Measurements from ENCODE around the gene SLC2A6. TPM values are rescaled to one million over a fixed set of nuclear protein-coding genes. Genes with fewer than 3 reads are reported as not detected.

Gene SLC2A6
- total and polyA plus RNA-seq, 7 donors = 1.2 to 2.7 (median 1.8) TPM

DNA sequence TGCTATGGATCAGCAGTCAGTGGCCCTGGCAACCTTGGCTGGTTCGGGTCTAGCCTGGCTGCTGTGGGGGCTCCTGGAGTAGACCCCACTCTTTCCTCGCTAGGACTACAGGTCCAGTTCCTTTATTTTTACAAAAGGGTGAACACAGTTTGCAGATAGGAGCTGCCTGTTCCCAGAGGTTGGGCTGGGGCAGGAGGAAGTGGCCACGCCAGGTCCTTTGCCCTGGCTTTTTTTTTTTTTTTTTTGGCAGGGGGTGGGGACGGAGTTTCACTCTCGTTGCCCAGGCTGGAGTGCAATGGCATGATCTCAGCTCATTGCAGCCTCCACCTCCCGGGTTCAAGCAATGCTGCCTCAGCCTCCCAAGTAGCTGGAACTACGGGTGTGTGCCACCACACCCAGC lies 7.9 kb downstream of the SLC2A6 start:
- intact Hi-C loops (cut with DNase I) = no loop called here
- H3K9me3 ChIP-seq = no peaks in the 10 kb centered on the region
- H3K4me1 ChIP-seq = no peaks in the 10 kb centered on the region
- ATAC-seq = no peak
- WGBS, 3 donors = 68 to 84% (median 80%) methylated on average over 5 to 7 of the region's 7 CpGs
- H3K27ac ChIP-seq = no peak overlapping the region
- H3K4me3 ChIP-seq = no peak overlapping the region
- H3K27me3 ChIP-seq (ENCODE audit: insufficient read depth in 3 of 3, low read length in 2 of 3) = no peaks in the 10 kb centered on the region
- peaks cover 0 to 25% of the 10 kb centered on the region in 2 donors for H3K36me3 ChIP-seq (ENCODE audit: insufficient read depth in 1 of 2, low read depth in 1 of 2)
- TF ChIP-seq, protein P1, sequence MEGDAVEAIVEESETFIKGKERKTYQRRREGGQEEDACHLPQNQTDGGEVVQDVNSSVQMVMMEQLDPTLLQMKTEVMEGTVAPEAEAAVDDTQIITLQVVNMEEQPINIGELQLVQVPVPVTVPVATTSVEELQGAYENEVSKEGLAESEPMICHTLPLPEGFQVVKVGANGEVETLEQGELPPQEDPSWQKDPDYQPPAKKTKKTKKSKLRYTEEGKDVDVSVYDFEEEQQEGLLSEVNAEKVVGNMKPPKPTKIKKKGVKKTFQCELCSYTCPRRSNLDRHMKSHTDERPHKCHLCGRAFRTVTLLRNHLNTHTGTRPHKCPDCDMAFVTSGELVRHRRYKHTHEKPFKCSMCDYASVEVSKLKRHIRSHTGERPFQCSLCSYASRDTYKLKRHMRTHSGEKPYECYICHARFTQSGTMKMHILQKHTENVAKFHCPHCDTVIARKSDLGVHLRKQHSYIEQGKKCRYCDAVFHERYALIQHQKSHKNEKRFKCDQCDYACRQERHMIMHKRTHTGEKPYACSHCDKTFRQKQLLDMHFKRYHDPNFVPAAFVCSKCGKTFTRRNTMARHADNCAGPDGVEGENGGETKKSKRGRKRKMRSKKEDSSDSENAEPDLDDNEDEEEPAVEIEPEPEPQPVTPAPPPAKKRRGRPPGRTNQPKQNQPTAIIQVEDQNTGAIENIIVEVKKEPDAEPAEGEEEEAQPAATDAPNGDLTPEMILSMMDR (IDR thresholded peaks at IDR 0.05) = no peak
- no peak for DNase-seq

DNA sequence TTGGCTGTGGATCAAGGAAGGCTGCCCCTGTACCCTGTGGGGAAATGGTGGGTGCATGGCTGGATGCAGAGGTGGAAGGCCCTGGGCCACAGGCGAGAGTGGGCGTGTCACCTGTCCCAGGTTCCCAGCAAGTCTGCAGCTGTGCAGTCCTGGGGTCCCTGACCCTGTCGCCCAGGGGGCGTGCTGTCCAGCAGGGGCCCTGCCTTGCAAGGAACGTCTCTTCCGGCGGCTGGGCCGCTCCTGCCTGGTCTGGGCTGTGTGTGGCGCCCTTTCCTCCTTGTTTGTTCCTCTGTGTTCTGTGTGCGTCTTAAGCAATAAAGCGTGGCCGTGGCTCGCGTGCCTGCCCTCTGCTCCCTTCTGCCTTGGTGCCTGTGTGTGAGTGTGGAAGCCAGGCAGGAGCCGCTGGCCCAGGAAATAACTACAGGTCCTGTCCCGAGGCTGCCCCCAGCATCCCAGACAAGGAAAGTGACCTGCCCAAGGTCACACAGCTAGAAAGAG lies 8.4 kb downstream of the SLC2A6 start:
- ATAC-seq (no peak), DNase-seq (no peak)
- Histone ChIP-seq H3K4me3 (no peak overlapping the region), H3K9me3 (no peaks in the 10 kb centered on the region), H3K27ac (no peak overlapping the region), H3K27me3 (ENCODE audit: insufficient read depth in 3 of 3, low read length in 2 of 3) (no peaks in the 10 kb centered on the region), H3K4me1 (no peaks in the 10 kb centered on the region), H3K36me3 (ENCODE audit: insufficient read depth in 1 of 2, low read depth in 1 of 2) (peaks cover 0 to 29% of the 10 kb centered on the region in 2 donors)
- intact Hi-C loops (cut with DNase I) = no loop called here
- TF ChIP-seq, protein P1 (IDR thresholded peaks at IDR 0.05) = no peak
- 81 to 85% (median 83%) methylated on average over 16 of the region's 16 CpGs for WGBS, 3 donors

DNA sequence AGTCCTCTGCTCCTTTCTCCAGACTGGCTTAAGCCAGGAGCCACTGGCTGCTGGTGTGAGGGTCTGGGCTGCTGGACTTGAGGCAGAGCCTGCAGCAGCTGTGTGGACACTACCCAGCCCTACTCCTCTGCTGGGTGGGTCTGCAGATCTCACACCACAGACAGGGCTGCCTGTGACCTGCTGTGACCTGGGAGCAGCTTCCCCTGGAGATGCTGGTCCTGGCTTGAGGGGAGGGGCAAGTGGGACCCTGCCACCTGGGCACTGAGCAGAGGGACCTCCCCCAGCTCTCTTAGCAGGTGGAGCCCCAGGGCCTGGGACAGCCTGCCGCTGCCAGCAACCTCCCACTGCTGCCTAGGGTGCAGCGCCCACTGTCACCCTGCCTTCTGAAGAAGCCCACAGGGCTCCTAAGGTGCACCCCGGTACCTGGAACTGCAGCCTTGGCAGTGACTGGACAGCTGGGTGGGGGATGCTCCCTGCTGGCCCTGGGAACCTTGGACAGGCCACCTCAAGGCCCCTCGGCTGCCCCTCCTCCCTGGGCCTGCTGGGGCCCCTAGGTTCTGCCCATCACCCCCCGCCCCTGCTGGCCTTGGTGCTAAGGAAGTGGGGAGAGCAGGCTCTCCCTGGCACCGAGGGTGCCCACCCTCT lies 10.0 kb downstream of the SLC2A6 start:
- peaks cover 0 to 26% of the 10 kb centered on the region in 2 donors for H3K36me3 ChIP-seq (ENCODE audit: insufficient read depth in 1 of 2, low read depth in 1 of 2)
- no peaks in the 10 kb centered on the region for H3K4me1 ChIP-seq
- H3K27ac ChIP-seq = no peak overlapping the region
- 90 to 95% (median 94%) methylated on average over 4 to 6 of the region's 6 CpGs for WGBS, 3 donors
- H3K27me3 ChIP-seq (ENCODE audit: insufficient read depth in 3 of 3, low read length in 2 of 3) = no peaks in the 10 kb centered on the region
- TF ChIP-seq, protein P1 (IDR thresholded peaks at IDR 0.05) = no peak
- H3K9me3 ChIP-seq = no peaks in the 10 kb centered on the region
- intact Hi-C loops (cut with DNase I) = loop anchor here in 1 of 2 donors (10.0 kb wide), 1 partner anchor 114 kb away; the partner anchor contains the start of genes SURF1 and SURF2
- no peak overlapping the region for H3K4me3 ChIP-seq
- DNase-seq (no peak), ATAC-seq (peak in 1 of 4 donors; percentile 4)

DNA sequence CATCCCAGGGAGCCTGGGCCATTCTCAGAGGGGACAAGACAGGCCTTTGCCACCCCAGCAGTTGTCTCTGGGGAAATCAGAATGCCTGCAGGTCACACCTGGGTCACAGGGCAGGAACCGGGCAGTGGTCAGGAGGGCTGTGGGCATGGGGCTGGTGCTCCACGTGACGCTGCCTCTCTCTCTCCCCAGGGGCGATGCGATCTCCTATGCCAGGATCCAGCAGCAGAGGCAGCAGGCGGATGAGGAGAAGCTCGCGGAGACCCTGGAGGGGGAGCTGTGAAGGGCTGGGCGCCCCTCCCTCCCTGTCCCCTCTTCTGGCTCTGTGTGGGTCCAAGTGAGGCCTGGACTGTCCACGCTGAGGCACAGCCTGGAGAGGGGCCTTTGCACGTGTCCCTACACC lies 10.5 kb downstream of the SLC2A6 start:
- intact Hi-C loops (cut with DNase I) = loop anchor here in 1 of 2 donors (10.0 kb wide), 1 partner anchor 114 kb away; the partner anchor contains the start of genes SURF1 and SURF2
- TF ChIP-seq, protein P1 (IDR thresholded peaks at IDR 0.05) = no peak
- Histone ChIP-seq H3K36me3 (ENCODE audit: insufficient read depth in 1 of 2, low read depth in 1 of 2) (peaks cover 0 to 28% of the 10 kb centered on the region in 2 donors), H3K4me1 (no peaks in the 10 kb centered on the region), H3K27me3 (ENCODE audit: insufficient read depth in 3 of 3, low read length in 2 of 3) (no peaks in the 10 kb centered on the region), H3K9me3 (no peaks in the 10 kb centered on the region), H3K4me3 (no peak overlapping the region), H3K27ac (no peak overlapping the region)
- ATAC-seq (peak in 1 of 4 donors; percentile 7), DNase-seq (no peak)
- 88 to 91% (median 89%) methylated on average over 10 to 11 of the region's 11 CpGs for WGBS, 3 donors

Data from psoas muscle (tissue), 8 donors.